GM12878 (cell line): ENCODE data around the gene C16orf78. TPM values are rescaled to one million over a fixed set of nuclear protein-coding genes. Genes with fewer than 3 reads are reported as not detected.

Experiments used
- ATAC-seq: fragments of 200-7000 bp; cut with Tn5 transposase; 3 replicates; pipeline ENCODE4 v1.9.1; 2020; ENCODE audit warnings: mild to moderate bottlenecking, moderate library complexity
- BruUV-seq: library from RNA; stranded (reverse); fragments of 400-500 nt; replicated peaks from 2 replicates; lab custom pipeline; 2021; lab: Mats Ljungman, UMichigan
- CTCF ChIA-PET: fragments of 300-600 bp; sonication (Branson Sonifier 250); formaldehyde crosslinking; extraction: SDS; loops from one replicate; lab custom pipeline; 2021; ENCODE audit warnings: inconsistent platforms; lab: Yijun Ruan, JAX
- POLR2A ChIA-PET: fragments of 350-600 bp; formaldehyde crosslinking; extraction: SDS; loops from one replicate; lab custom pipeline; 2021; ENCODE audit warnings: inconsistent platforms; lab: Charles Lee
- RAD21 ChIA-PET: fragments of 300-600 bp; sonication (Branson Sonifier 250); formaldehyde crosslinking; loops from one replicate; lab custom pipeline; 2023; ENCODE audit warnings: antibody characterized with exemption; ENCODE audit not compliant: unreplicated experiment; lab: Charles Lee
- SMC1A ChIA-PET: fragments of 300-600 bp; sonication (Branson Sonifier 250); formaldehyde crosslinking; loops from one replicate; lab custom pipeline; 2023; ENCODE audit not compliant: unreplicated experiment, uncharacterized antibody; lab: Charles Lee
- DNase-seq: peaks from one replicate; pipeline ENCODE4 v3.0.0-alpha.2; 2011; ENCODE audit warnings: low read depth, low spot score
- FAIRE-seq: peaks from 3 replicates; lab custom pipeline; 2011; peaks lifted over from hg19 to GRCh38; lab: Jason Lieb, UNC
- H2AFZ ChIP-seq: 2 replicates; pipeline ENCODE4 v1.6.0; 2011; ENCODE audit warnings: low read depth, low read length, control low read depth; ENCODE audit not compliant: control insufficient read depth
- H3K27ac ChIP-seq: 2 replicates; pipeline ENCODE4 v1.5.1; 2011; ENCODE audit warnings: control low read depth; ENCODE audit not compliant: control insufficient read depth, insufficient read depth
- H3K27me3 ChIP-seq, 2 experiments: replicated peaks in 1 of 2; 2 replicates each; pipeline versions ENCODE4 v1.6.0 to v1.6.1; 2011; ENCODE audit warnings: low read length in 1 of 2; ENCODE audit not compliant: control insufficient read depth in 2 of 2, insufficient read depth in 2 of 2
- H3K36me3 ChIP-seq, 2 experiments: 2 replicates each; pipeline ENCODE4 v1.5.1; 2011; ENCODE audit warnings: low read length in 1 of 2; ENCODE audit not compliant: control insufficient read depth in 2 of 2, insufficient read depth in 2 of 2
- H3K4me1 ChIP-seq: 2 replicates; pipeline ENCODE4 v1.6.1; 2011; ENCODE audit warnings: mild to moderate bottlenecking, low read length, moderate library complexity, mixed read lengths; ENCODE audit not compliant: control insufficient read depth, insufficient read depth
- H3K4me2 ChIP-seq: 2 replicates; pipeline ENCODE4 v1.6.0; 2011; ENCODE audit warnings: control low read depth; ENCODE audit not compliant: control insufficient read depth, insufficient read depth
- H3K4me3 ChIP-seq: fragments of 200-600 bp; sonication (generic); 2 replicates; pipeline ENCODE4 v1.5.1; 2016
- H3K79me2 ChIP-seq: 2 replicates; pipeline ENCODE4 v1.6.0; 2011; ENCODE audit warnings: low read length; ENCODE audit not compliant: control insufficient read depth, insufficient read depth
- H3K9ac ChIP-seq: 2 replicates; pipeline ENCODE4 v1.8.0; 2011; ENCODE audit warnings: low read length, control low read depth, mixed read lengths; ENCODE audit not compliant: control insufficient read depth, insufficient read depth
- H3K9me3 ChIP-seq: replicated peaks from 3 replicates; pipeline ENCODE4 v1.5.1; 2011; ENCODE audit warnings: mild to moderate bottlenecking, low read length; ENCODE audit not compliant: control insufficient read depth, insufficient read depth
- H4K20me1 ChIP-seq: 2 replicates; pipeline ENCODE4 v1.6.0; 2011; ENCODE audit not compliant: control insufficient read depth, insufficient read depth
- LARP7 ChIP-seq: fragments of 450-650 bp; IDR thresholded peaks from 2 replicates; pipeline ENCODE4 v1.6.1; 2017; ENCODE audit warnings: mild to moderate bottlenecking
- SMC3 ChIP-seq: IDR thresholded peaks from 2 replicates; pipeline ENCODE4 v1.6.1; 2011; ENCODE audit warnings: low read length, improper control_type of control experiment, borderline replicate concordance
- WGBS: methylation state at CpG from one replicate; pipeline ENCODE4 v1.1.6; 2016; ENCODE audit warnings: low lambda C conversion rate; ENCODE audit not compliant: insufficient replicate concordance, insufficient coverage; ENCODE audit errors: missing lambda C conversion rate; 5-methylcytosine and 5-hydroxymethylcytosine counted together
- in situ Hi-C: fragments of 300-500 bp; cut with MboI; formaldehyde crosslinking; loops from 9 replicates; pipeline ENCODE4 v1.14.3; 2018; ENCODE audit warnings: mixed read lengths
- intact Hi-C: fragments of 100-400 bp; cut with micrococcal nuclease; formaldehyde crosslinking; loops from one replicate; pipeline ENCODE4 v1.14.2; 2022; ENCODE audit not compliant: unreplicated experiment
- polyA plus RNA-seq, 11 experiments: library from polyadenylated mRNA; depleted of rRNA in 4 of 11; unstranded in 6 of 11; stranded (reverse) in 5 of 11; fragments of >200 nt; fragmentation: Nextera tagmentation in 4 of 11; fragmentation: Illumina TruSeq in 1 of 11; extraction: Ambion mirVana in 4 of 11; extraction: Trizol in 1 of 11; gene quantifications; 1 replicate in 1 of 11; 2 replicates in 10 of 11; pipeline versions ENCODE4 v1.2.1 to v1.2.3, GENCODE V29; 2011 to 2016; ENCODE audit warnings: inconsistent platforms in 2 of 11, missing spikeins in 2 of 11, low read depth in 1 of 11
- total RNA-seq, 4 experiments: library from RNA; depleted of rRNA in 3 of 4; stranded (reverse); fragments of >200 nt in 3 of 4; fragmentation: Illumina TruSeq in 1 of 4; extraction: Trizol in 1 of 4; gene quantifications; 2 replicates each; pipeline versions ENCODE4 v1.2.1 to v1.2.3, GENCODE V29; 2013 to 2021
- TF ChIP-seq, protein P1 (sequence below), 3 experiments: IDR thresholded peaks in 2 of 3; conservative IDR thresholded peaks in 1 of 3; 2 replicates each; pipeline ENCODE4 v1.5.1; 2011; ENCODE audit warnings: low read depth in 3 of 3, low read length in 3 of 3, mild to moderate bottlenecking in 3 of 3, control low read depth in 2 of 3, moderate library complexity in 2 of 3, inconsistent platforms in 1 of 3, mixed read lengths in 1 of 3; ENCODE audit not compliant: control insufficient read depth in 2 of 3, insufficient read depth in 1 of 3; ENCODE audit errors: extremely low read depth in 1 of 3
- TF ChIP-seq, protein P2 (sequence below): fragments of 450-650 bp; IDR thresholded peaks from 2 replicates; pipeline ENCODE4 v1.6.1; 2016; ENCODE audit warnings: mild to moderate bottlenecking, moderate library complexity, borderline replicate concordance

Gene C16orf78
- total and polyA plus RNA-seq, 10 of the 15 experiments (the other 5 are each of a cell fraction or from before 2014, with no cell fraction given): not detected

DNA sequence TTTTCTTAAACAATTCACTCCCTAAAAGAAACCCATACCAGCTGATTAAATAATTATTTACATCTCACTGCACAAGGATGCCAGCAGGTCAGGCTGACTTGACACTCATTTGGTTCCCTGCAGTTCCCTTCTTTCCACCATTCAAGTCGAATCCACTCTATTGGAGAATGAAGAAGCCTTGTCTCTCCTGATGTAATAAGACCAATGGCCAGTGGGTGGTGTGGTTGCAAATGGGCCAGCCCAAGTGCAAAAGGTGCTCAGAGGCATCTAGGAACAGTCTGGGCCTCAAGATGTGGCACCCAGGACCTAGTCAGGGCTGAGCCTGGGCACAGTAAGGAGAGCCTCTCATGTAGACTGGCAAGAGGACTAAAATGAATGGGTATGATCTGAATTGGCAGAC is 9.3 kb downstream of the C16orf78 start:
- Histone ChIP-seq H3K36me3 (no peaks in the 10 kb centered on the region), H4K20me1 (no peaks in the 10 kb centered on the region), H3K4me2 (no peak overlapping the region), H3K9ac (no peak overlapping the region), H3K27me3 (no peaks in the 10 kb centered on the region; a peak in 1 of 4 replicates), H2AFZ (no peak overlapping the region), H3K79me2 (no peaks in the 10 kb centered on the region), H3K4me1 (no peaks in the 10 kb centered on the region), H3K4me3 (no peak overlapping the region), H3K9me3 (no peaks in the 10 kb centered on the region; the same call in 2 of the 3 replicates), H3K27ac (no peak overlapping the region)
- ChIA-PET RAD21 (no interaction called here), SMC1A (no interaction called here), CTCF (interaction anchor here (1.9 kb wide), 1 partner anchor 8 kb away, joined by 4 read pairs; no protein-coding TSS in a partner anchor), POLR2A (no interaction called here)
- ATAC-seq (peak; percentile 51; the same call in 1 of the 3 replicates), DNase-seq (no peak), FAIRE-seq (no peak)
- no TSS peak for BruUV-seq
- TF ChIP-seq LARP7 (no peak), SMC3 (peak; percentile 4; the same call in 1 of the 2 replicates)
- TF ChIP-seq, protein P1, sequence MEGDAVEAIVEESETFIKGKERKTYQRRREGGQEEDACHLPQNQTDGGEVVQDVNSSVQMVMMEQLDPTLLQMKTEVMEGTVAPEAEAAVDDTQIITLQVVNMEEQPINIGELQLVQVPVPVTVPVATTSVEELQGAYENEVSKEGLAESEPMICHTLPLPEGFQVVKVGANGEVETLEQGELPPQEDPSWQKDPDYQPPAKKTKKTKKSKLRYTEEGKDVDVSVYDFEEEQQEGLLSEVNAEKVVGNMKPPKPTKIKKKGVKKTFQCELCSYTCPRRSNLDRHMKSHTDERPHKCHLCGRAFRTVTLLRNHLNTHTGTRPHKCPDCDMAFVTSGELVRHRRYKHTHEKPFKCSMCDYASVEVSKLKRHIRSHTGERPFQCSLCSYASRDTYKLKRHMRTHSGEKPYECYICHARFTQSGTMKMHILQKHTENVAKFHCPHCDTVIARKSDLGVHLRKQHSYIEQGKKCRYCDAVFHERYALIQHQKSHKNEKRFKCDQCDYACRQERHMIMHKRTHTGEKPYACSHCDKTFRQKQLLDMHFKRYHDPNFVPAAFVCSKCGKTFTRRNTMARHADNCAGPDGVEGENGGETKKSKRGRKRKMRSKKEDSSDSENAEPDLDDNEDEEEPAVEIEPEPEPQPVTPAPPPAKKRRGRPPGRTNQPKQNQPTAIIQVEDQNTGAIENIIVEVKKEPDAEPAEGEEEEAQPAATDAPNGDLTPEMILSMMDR (IDR thresholded peaks at IDR 0.05 in 2 of 3, conservative IDR thresholded peaks at IDR 0.05 in 1 of 3; ENCODE audit: control insufficient read depth in 2 of 3, extremely low read depth in 1 of 3, insufficient read depth in 1 of 3, low read depth in 3 of 3, low read length in 3 of 3): peak; percentile 17 to 33 (median 32); a peak in 4 of 6 replicates
- TF ChIP-seq, protein P2, sequence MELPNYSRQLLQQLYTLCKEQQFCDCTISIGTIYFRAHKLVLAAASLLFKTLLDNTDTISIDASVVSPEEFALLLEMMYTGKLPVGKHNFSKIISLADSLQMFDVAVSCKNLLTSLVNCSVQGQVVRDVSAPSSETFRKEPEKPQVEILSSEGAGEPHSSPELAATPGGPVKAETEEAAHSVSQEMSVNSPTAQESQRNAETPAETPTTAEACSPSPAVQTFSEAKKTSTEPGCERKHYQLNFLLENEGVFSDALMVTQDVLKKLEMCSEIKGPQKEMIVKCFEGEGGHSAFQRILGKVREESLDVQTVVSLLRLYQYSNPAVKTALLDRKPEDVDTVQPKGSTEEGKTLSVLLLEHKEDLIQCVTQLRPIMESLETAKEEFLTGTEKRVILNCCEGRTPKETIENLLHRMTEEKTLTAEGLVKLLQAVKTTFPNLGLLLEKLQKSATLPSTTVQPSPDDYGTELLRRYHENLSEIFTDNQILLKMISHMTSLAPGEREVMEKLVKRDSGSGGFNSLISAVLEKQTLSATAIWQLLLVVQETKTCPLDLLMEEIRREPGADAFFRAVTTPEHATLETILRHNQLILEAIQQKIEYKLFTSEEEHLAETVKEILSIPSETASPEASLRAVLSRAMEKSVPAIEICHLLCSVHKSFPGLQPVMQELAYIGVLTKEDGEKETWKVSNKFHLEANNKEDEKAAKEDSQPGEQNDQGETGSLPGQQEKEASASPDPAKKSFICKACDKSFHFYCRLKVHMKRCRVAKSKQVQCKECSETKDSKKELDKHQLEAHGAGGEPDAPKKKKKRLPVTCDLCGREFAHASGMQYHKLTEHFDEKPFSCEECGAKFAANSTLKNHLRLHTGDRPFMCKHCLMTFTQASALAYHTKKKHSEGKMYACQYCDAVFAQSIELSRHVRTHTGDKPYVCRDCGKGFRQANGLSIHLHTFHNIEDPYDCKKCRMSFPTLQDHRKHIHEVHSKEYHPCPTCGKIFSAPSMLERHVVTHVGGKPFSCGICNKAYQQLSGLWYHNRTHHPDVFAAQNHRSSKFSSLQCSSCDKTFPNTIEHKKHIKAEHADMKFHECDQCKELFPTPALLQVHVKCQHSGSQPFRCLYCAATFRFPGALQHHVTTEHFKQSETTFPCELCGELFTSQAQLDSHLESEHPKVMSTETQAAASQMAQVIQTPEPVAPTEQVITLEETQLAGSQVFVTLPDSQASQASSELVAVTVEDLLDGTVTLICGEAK: no peak
- intact Hi-C loops: no loop called here
- in situ Hi-C loops: no loop called here
- WGBS: 0% methylated on average over 1 of the region's 1 CpG
